Glutamatergic neuron (in vitro differentiated cells): Measurements from ENCODE around the gene NDUFS8. TPM values are rescaled to one million over a fixed set of nuclear protein-coding genes. Genes with fewer than 3 reads are reported as not detected.

Experiments used
- DNase-seq: peaks from one replicate; pipeline ENCODE4 v3.0.0; 2022
- H3K27ac Mint-ChIP-seq: one replicate; pipeline ENCODE4 v1.8.0; 2020; ENCODE audit warnings: mild to moderate bottlenecking, mixed read lengths, inconsistent platforms; ENCODE audit not compliant: unreplicated experiment
- H3K27me3 Mint-ChIP-seq: one replicate; pipeline ENCODE4 v1.8.0; 2020; ENCODE audit warnings: mild to moderate bottlenecking, moderate library complexity, mixed read lengths, inconsistent platforms; ENCODE audit not compliant: unreplicated experiment
- H3K36me3 Mint-ChIP-seq: one replicate; pipeline ENCODE4 v1.8.0; 2020; ENCODE audit warnings: mild to moderate bottlenecking, mixed read lengths, inconsistent platforms; ENCODE audit not compliant: unreplicated experiment
- H3K4me1 Mint-ChIP-seq: one replicate; pipeline ENCODE4 v1.8.0; 2020; ENCODE audit warnings: mild to moderate bottlenecking, low read depth, mixed read lengths, inconsistent platforms; ENCODE audit not compliant: unreplicated experiment
- H3K4me3 Mint-ChIP-seq: one replicate; pipeline ENCODE4 v1.8.0; 2020; ENCODE audit warnings: mild to moderate bottlenecking, mixed read lengths, inconsistent platforms; ENCODE audit not compliant: unreplicated experiment
- H3K9me3 Mint-ChIP-seq: one replicate; pipeline ENCODE4 v1.8.0; 2020; ENCODE audit warnings: mild to moderate bottlenecking, moderate library complexity, mixed read lengths, inconsistent platforms; ENCODE audit not compliant: unreplicated experiment
- CTCF ChIP-seq: fragments of 200-600 bp; sonication (generic); IDR thresholded peaks from one replicate; pipeline ENCODE4 v1.5.0; 2021; ENCODE audit not compliant: partially characterized antibody, unreplicated experiment
- total RNA-seq: library from RNA; stranded (reverse); fragmentation: NEBNext Ultra II Directional; extraction: Animal tissue kit (Norgen Biotek cat#: 25700); gene quantifications from one replicate; pipeline ENCODE4 v1.2.1, GENCODE V29; 2021; ENCODE audit not compliant: unreplicated experiment

The NDUFS8 gene
- total RNA-seq, 1 donor from 2014 or later: 136 TPM

- H3K4me3 Mint-ChIP-seq: no peak overlapping the region
- H3K27me3 Mint-ChIP-seq: peaks cover 5% of the 10 kb centered on the region
- no peak for TF ChIP-seq CTCF
- H3K36me3 Mint-ChIP-seq: peaks cover 4% of the 10 kb centered on the region
- H3K27ac Mint-ChIP-seq: peak overlapping the region; percentile 24
- peaks cover 18% of the 10 kb centered on the region for H3K4me1 Mint-ChIP-seq
- DNase-seq: no peak
- H3K9me3 Mint-ChIP-seq: peaks cover 4% of the 10 kb centered on the region
Observed at GRCh38 chr11:68056317-68057285, 26.1 kb downstream of the NDUFS8 start.

GRCh38 chr11:68057807-68058206 lies 27.3 kb downstream of the NDUFS8 start:
- Mint-ChIP-seq H3K36me3 (peaks cover 4% of the 10 kb centered on the region), H3K9me3 (no peaks in the 10 kb centered on the region), H3K4me3 (no peak overlapping the region), H3K27me3 (peaks cover 5% of the 10 kb centered on the region), H3K27ac (no peak overlapping the region), H3K4me1 (peaks cover 15% of the 10 kb centered on the region)
- no peak for TF ChIP-seq CTCF
- no peak for DNase-seq

- no peak for TF ChIP-seq CTCF
- Mint-ChIP-seq H3K9me3 (peaks cover 6% of the 10 kb centered on the region), H3K36me3 (no peaks in the 10 kb centered on the region), H3K27me3 (peaks cover 7% of the 10 kb centered on the region), H3K4me1 (peaks cover 14% of the 10 kb centered on the region), H3K4me3 (no peak overlapping the region), H3K27ac (no peak overlapping the region)
- DNase-seq: no peak
Observed at GRCh38 chr11:68061508-68061907, 31.0 kb downstream of the NDUFS8 start.

GRCh38 chr11:68064926-68065325 lies 34.4 kb downstream of the NDUFS8 start:
- H3K36me3 Mint-ChIP-seq: peaks cover 10% of the 10 kb centered on the region
- peaks cover 8% of the 10 kb centered on the region for H3K9me3 Mint-ChIP-seq
- peak overlapping the region; percentile 64 for H3K27ac Mint-ChIP-seq
- TF ChIP-seq CTCF: no peak
- H3K4me3 Mint-ChIP-seq: no peak overlapping the region
- peaks cover 4% of the 10 kb centered on the region for H3K27me3 Mint-ChIP-seq
- DNase-seq: no peak
- H3K4me1 Mint-ChIP-seq: peaks cover 28% of the 10 kb centered on the region

GRCh38 chr11:68065841-68066240 lies 35.4 kb downstream of the NDUFS8 start:
- peak overlapping the region; percentile 79 for H3K27ac Mint-ChIP-seq
- H3K27me3 Mint-ChIP-seq: peaks cover 4% of the 10 kb centered on the region
- DNase-seq: no peak
- no peak for TF ChIP-seq CTCF
- H3K4me1 Mint-ChIP-seq: peaks cover 28% of the 10 kb centered on the region
- peaks cover 8% of the 10 kb centered on the region for H3K9me3 Mint-ChIP-seq
- peaks cover 10% of the 10 kb centered on the region for H3K36me3 Mint-ChIP-seq
- peak overlapping the region; percentile 46 for H3K4me3 Mint-ChIP-seq
